SJSA1 (cell line): ENCODE data around the gene PLAC1. TPM values are rescaled to one million over a fixed set of nuclear protein-coding genes. Genes with fewer than 3 reads are reported as not detected.

ENCODE experiments used
- DNase-seq, 2 experiments: peaks; one replicate each; pipeline ENCODE4 v3.0.0-alpha.2; 2015 to 2020; ENCODE audit warnings: low spot score in 2 of 2, low read depth in 1 of 2
- H3K27ac ChIP-seq: fragments of 250-450 bp; sonication (Bioruptor Pico); 2 replicates; pipeline ENCODE4 v1.5.1; 2020; ENCODE audit warnings: mild to moderate bottlenecking, moderate library complexity
- H3K27me3 ChIP-seq: fragments of 250-450 bp; sonication (Bioruptor Pico); replicated peaks from 2 replicates; pipeline ENCODE4 v1.5.1; 2020; ENCODE audit warnings: mild to moderate bottlenecking, moderate library complexity
- H3K36me3 ChIP-seq: fragments of 250-450 bp; sonication (Bioruptor Pico); 2 replicates; pipeline ENCODE4 v1.5.1; 2020; ENCODE audit warnings: mild to moderate bottlenecking
- H3K4me1 ChIP-seq: fragments of 250-450 bp; sonication (Bioruptor Pico); replicated peaks from 2 replicates; pipeline ENCODE4 v1.6.1; 2021; ENCODE audit warnings: mild to moderate bottlenecking
- H3K4me3 ChIP-seq: fragments of 250-450 bp; sonication (Bioruptor Pico); 2 replicates; pipeline ENCODE4 v1.5.1; 2020; ENCODE audit warnings: mild to moderate bottlenecking
- H3K9me3 ChIP-seq: fragments of 250-450 bp; sonication (Bioruptor Pico); replicated peaks from 2 replicates; pipeline ENCODE4 v1.5.1; 2020; ENCODE audit warnings: mild to moderate bottlenecking
- total RNA-seq: library from RNA; depleted of rRNA; stranded (reverse); fragments of >200 nt; shearing (Covaris generic); gene quantifications from 2 replicates; pipeline ENCODE4 v1.2.3, GENCODE V29; 2014; rRNA removed

PLAC1 gene
- not detected in 2 replicates for total RNA-seq

- Histone ChIP-seq H3K9me3 (no peaks in the 10 kb centered on the region), H3K36me3 (no peaks in the 10 kb centered on the region), H3K27me3 (no peaks in the 10 kb centered on the region), H3K4me1 (no peaks in the 10 kb centered on the region; the same call in 1 of the 2 replicates), H3K27ac (no peak within 1 kb of the TSS), H3K4me3 (no peak within 1 kb of the TSS)
- DNase-seq = no peak
Measured at GRCh38 chrX:134658002-134658759, at the start of gene PLAC1. TSS of gene PLAC1 (minus strand) at chrX:134658471. CDS start at chrX:134566682, 91,789 bp downstream.

GRCh38 chrX:134706138-134706537, 47.9 kb upstream of the PLAC1 start:
- Histone ChIP-seq H3K4me1 (no peaks in the 10 kb centered on the region), H3K9me3 (no peaks in the 10 kb centered on the region), H3K27me3 (no peaks in the 10 kb centered on the region), H3K36me3 (no peaks in the 10 kb centered on the region), H3K4me3 (no peak overlapping the region), H3K27ac (no peak overlapping the region)
- no peak for DNase-seq

- H3K27me3 ChIP-seq = no peaks in the 10 kb centered on the region
- no peak for DNase-seq
- H3K27ac ChIP-seq = no peak overlapping the region
Measured at GRCh38 chrX:134695999-134696398, 37.7 kb upstream of the PLAC1 start.

GRCh38 chrX:134694333-134695322, 36.4 kb upstream of the PLAC1 start:
- no peaks in the 10 kb centered on the region for H3K36me3 ChIP-seq
- no peak for DNase-seq
- H3K9me3 ChIP-seq = no peaks in the 10 kb centered on the region
- H3K27ac ChIP-seq = no peak overlapping the region
- H3K4me1 ChIP-seq = 0 out of 2 replicates have a peak, but pooled peaks cover 3% of the 10 kb centered on the region
- no peak overlapping the region for H3K4me3 ChIP-seq
- no peaks in the 10 kb centered on the region for H3K27me3 ChIP-seq

More at GRCh38 chrX:134695999-134696398, 37.7 kb upstream of the PLAC1 start:
- Histone ChIP-seq H3K4me1 (0 out of 2 replicates have a peak, but pooled peaks cover 3% of the 10 kb centered on the region), H3K36me3 (no peaks in the 10 kb centered on the region), H3K4me3 (no peak overlapping the region), H3K9me3 (no peaks in the 10 kb centered on the region)

- no peak for DNase-seq
- Histone ChIP-seq H3K9me3 (no peaks in the 10 kb centered on the region), H3K27ac (no peak overlapping the region), H3K4me3 (no peak overlapping the region), H3K27me3 (no peaks in the 10 kb centered on the region), H3K36me3 (no peaks in the 10 kb centered on the region), H3K4me1 (peaks cover 10% of the 10 kb centered on the region)
Measured at GRCh38 chrX:134693644-134694043, 35.4 kb upstream of the PLAC1 start.

GRCh38 chrX:134692990-134693389, 34.7 kb upstream of the PLAC1 start:
- Histone ChIP-seq H3K4me3 (no peak overlapping the region), H3K27ac (no peak overlapping the region), H3K36me3 (no peaks in the 10 kb centered on the region), H3K27me3 (no peaks in the 10 kb centered on the region), H3K9me3 (no peaks in the 10 kb centered on the region), H3K4me1 (peaks cover 17% of the 10 kb centered on the region)
- no peak for DNase-seq

- Histone ChIP-seq H3K27ac (no peak overlapping the region), H3K36me3 (no peaks in the 10 kb centered on the region), H3K4me3 (no peak overlapping the region), H3K9me3 (no peaks in the 10 kb centered on the region), H3K27me3 (no peaks in the 10 kb centered on the region), H3K4me1 (peaks cover 17% of the 10 kb centered on the region)
- no peak for DNase-seq
Measured at GRCh38 chrX:134692233-134692632, 34.0 kb upstream of the PLAC1 start.

- DNase-seq = no peak
- Histone ChIP-seq H3K27ac (no peak overlapping the region), H3K27me3 (no peaks in the 10 kb centered on the region), H3K36me3 (no peaks in the 10 kb centered on the region), H3K4me1 (peaks cover 17% of the 10 kb centered on the region), H3K9me3 (no peaks in the 10 kb centered on the region), H3K4me3 (no peak overlapping the region)
Measured at GRCh38 chrX:134691453-134691852, 33.2 kb upstream of the PLAC1 start.

GRCh38 chrX:134688839-134689238, 30.6 kb upstream of the PLAC1 start:
- Histone ChIP-seq H3K27ac (no peak overlapping the region), H3K27me3 (no peaks in the 10 kb centered on the region), H3K4me1 (peaks cover 17% of the 10 kb centered on the region), H3K4me3 (no peak overlapping the region), H3K36me3 (no peaks in the 10 kb centered on the region), H3K9me3 (no peaks in the 10 kb centered on the region)
- DNase-seq = no peak

GRCh38 chrX:134688031-134688823, 30.0 kb upstream of the PLAC1 start:
- H3K4me3 ChIP-seq = no peak overlapping the region
- no peak for DNase-seq
- no peak overlapping the region for H3K27ac ChIP-seq
- H3K36me3 ChIP-seq = no peaks in the 10 kb centered on the region
- H3K9me3 ChIP-seq = no peaks in the 10 kb centered on the region
- H3K27me3 ChIP-seq = no peaks in the 10 kb centered on the region
- H3K4me1 ChIP-seq = peaks cover 17% of the 10 kb centered on the region

- no peak for DNase-seq
- no peak overlapping the region for H3K27ac ChIP-seq
- H3K4me1 ChIP-seq = peaks cover 14% of the 10 kb centered on the region
- no peaks in the 10 kb centered on the region for H3K9me3 ChIP-seq
- no peak overlapping the region for H3K4me3 ChIP-seq
- H3K27me3 ChIP-seq = no peaks in the 10 kb centered on the region
- H3K36me3 ChIP-seq = no peaks in the 10 kb centered on the region
Measured at GRCh38 chrX:134685668-134686067, 27.4 kb upstream of the PLAC1 start.

GRCh38 chrX:134684956-134685355, 26.7 kb upstream of the PLAC1 start:
- no peaks in the 10 kb centered on the region for H3K36me3 ChIP-seq
- peaks cover 14% of the 10 kb centered on the region for H3K4me1 ChIP-seq
- DNase-seq = no peak
- no peak overlapping the region for H3K4me3 ChIP-seq
- no peak overlapping the region for H3K27ac ChIP-seq
- H3K27me3 ChIP-seq = no peaks in the 10 kb centered on the region
- no peaks in the 10 kb centered on the region for H3K9me3 ChIP-seq

GRCh38 chrX:134683351-134684005, 25.2 kb upstream of the PLAC1 start:
- Histone ChIP-seq H3K27ac (no peak overlapping the region), H3K27me3 (no peaks in the 10 kb centered on the region), H3K9me3 (no peaks in the 10 kb centered on the region), H3K36me3 (no peaks in the 10 kb centered on the region), H3K4me1 (peaks cover 12% of the 10 kb centered on the region), H3K4me3 (no peak overlapping the region)
- no peak for DNase-seq
